ENCODE measurements around the gene ACOXL. TPM values are rescaled to one million over a fixed set of nuclear protein-coding genes. Genes with fewer than 3 reads are reported as not detected.

ACOXL gene
- polyA plus RNA-seq, 3 donors = 0.10 TPM; not detected in 2

DNA sequence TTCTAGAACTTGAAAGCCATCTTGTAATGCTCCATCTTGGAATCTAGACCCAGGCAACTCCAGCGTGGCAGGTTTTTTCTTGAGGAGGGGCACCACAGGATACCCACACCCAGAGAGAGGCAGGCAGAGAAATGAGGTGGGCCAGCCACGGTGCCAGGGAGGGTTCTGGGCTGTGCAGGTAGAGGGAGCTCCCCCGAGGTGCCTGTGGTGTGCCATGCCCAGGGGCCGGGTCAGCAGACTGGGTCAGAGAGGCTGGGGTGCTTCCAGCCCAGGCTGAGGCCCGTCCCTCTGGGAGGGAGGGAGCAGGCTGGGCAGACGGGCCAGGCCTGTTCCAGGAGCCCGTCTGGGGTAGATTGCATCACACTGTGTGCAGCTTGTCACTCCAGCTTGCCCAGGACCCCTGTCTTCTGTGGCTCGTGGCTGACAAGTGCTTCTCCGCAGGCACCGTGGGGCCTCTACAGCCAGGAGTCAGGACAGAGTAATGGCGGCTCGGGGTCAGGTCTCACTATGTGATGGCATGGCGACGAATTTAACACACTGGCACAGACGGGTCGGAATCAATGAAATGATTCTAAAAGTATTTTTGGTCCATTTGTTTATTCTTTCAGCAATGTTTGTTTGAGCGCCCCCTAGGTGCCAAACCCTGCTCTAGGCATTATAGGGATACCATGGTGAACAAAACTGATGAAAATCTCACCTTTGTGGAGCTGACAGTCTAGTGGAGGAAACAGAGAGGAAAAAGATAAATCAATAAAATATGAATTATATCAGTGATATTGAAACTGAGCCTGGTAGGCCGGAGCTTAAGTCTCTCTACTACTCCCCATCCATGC is 144.0 kb downstream of the ACOXL start:
- 84 to 85% (median 84%) methylated on average over 18 of the region's 18 CpGs for WGBS, 3 donors
- H3K27ac ChIP-seq (ENCODE audit: low read depth, low read length) = no peak overlapping the region

DNA sequence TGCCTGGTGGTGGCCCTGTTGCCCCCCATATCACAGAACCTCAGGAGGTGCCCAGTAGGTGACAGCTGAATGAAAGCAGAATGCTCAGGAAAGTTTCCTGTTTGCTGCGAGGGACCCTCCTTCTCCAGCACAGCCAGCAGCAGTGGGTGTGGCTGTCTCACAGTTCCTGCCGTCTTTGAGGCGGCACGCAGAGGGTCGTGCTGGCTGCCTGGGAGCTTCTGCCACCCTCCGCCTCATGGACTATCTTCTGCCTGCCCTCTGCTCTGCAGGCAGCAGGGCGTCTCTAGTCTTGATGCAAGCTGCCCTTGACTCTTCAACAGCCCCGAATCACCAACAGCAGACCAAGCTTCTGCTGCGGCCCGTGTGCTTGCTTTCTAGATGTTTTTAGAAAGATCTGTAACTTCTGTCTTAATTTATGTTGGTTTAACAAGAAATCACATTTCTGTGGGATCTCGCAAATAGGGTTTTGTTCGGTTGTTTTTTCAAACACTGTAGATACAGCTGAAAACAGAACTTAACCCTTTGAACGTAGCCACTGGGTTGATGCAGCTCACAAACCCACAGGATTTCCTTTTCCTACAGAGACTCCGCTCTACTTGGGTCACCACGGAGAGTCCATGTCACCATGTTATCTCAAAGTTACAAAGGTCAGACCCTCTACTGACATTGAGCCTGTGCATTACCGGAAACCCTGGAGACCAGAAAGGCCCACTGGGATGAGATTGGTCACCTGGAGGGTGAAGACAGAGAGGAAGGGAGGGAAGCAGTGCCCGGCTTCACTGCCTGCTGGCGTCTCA is 144.9 kb downstream of the ACOXL start:
- H3K27ac ChIP-seq (ENCODE audit: low read depth, low read length) = no peak overlapping the region
- 33 to 60% (median 42%) methylated on average over 18 of the region's 18 CpGs for WGBS, 3 donors

DNA sequence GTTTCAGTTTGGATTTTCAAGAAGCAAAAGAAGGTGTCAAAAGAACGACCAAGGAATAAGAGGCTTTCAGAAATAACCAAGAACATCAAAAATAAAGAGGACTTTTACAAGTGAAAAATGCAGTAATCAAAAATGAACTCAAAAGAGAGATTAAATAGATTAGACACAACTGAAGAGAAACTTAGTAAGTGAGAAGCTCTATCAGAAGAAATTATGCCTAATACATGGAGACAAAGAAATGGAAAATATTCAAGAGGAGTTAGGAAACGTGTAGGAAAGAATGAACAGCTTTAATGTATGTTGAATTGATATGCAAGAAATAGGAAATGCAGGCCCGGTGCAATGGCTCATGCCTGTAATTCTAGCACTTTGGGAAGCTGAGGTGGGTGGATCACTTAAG is 145.8 kb downstream of the ACOXL start:
- WGBS, 3 donors = 88 to 91% (median 90%) methylated on average over 3 of the region's 3 CpGs
- no peak overlapping the region for H3K27ac ChIP-seq (ENCODE audit: low read depth, low read length)

DNA sequence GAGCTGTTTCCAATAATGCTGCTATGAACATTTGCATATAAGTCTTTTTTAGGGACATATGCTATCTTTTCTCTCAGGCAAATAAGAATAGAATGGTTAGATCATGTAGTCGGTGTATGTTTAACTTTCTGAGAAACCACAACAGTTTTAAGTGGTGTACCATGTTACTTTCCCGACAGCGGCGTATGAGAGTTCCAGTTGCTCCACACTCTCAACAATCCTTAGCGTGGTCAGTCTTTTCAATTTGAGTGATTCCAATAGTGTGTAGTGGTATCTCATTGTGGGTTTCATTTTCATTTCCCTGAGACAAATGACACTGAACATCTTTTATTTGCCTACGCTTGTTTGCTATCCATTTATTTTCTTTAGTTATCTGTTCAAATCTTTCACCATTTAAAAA is 149.5 kb downstream of the ACOXL start:
- WGBS, 3 donors = 92 to 96% (median 94%) methylated on average over 6 of the region's 6 CpGs

DNA sequence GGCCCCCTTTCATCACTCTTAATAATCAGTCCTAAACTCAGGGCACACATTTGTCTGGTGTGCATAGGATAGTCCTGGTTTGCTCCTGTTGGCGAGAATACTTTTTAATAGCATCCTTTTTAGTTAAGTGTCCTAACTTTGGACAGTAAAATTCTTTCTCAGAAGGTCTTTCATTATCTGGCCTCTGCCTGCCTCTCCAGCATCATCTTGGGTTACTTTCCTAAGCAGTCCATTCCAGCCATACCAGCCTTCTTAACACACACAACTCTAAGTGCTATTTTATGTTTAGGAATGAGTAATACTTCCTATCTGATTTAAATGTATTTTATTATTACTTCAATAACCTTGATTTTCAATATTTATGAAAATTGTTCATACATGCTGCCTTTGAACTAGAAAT is 151.0 kb downstream of the ACOXL start:
- WGBS, 3 donors = 81 to 92% (median 89%) methylated on average over 1 of the region's 1 CpG

More for the DNA sequence above, 149.5 kb downstream of the ACOXL start:
- H3K27ac ChIP-seq (ENCODE audit: low read depth, low read length) = no peak overlapping the region

DNA sequence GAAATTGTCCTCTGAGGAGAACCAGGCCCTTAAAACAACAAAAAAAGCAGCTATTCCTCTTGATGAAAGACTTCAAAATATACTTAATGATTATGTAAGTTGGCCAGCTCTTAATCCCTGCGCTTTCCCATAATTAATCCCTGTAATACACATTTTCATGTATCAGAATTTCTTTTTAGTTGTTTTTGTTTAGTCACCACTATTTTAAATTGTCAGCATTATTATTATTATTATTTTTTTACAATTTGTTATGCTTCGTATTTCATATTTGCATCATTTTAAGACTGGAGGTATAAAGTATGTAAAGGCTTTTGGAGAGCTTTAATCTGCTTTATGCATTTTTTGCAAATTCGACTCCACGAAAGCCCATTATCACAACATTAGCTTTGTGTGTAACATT is 152.9 kb downstream of the ACOXL start:
- 83 to 96% (median 87%) methylated on average over 4 of the region's 4 CpGs for WGBS, 3 donors
- H3K27ac ChIP-seq (ENCODE audit: low read depth, low read length) = no peak overlapping the region

More for the DNA sequence above, 151.0 kb downstream of the ACOXL start:
- H3K27ac ChIP-seq (ENCODE audit: low read depth, low read length) = no peak overlapping the region

DNA sequence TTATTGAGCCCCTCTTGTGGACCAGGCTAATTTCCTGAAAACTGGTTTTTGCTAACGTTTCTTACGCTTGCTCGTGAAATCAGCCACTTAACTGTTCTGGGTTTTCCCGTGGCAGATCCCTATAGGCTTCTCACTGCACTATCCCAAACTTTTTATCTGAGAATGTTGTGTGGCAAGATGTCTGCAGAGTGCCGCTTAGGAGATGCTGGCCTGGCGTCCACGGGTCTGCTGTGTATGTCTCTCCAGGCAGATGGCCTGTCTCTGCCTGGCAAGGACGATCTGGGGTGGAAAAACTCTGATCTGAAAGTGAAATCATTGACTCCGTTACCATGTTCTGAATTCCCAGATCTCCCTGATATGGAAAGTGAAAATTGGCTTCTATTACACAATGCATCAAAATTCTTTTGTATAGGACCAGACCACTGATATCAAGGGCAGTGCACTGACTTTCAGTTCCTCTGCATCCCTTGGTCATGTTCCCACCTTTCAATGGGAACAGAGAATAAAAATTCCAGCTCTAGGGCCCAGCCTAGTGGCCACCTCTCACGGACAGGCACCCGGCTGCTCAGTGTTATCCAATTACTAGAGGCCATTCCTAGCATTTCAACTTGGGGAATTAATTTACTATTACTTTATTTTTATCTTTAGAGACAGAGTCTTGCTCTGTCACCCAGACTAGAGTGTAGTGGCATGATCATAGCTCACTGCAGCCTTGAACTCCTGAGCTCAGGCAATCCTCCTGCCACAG is 154.6 kb downstream of the ACOXL start:
- WGBS, 3 donors = 74 to 90% (median 79%) methylated on average over 11 of the region's 11 CpGs
- H3K27ac ChIP-seq (ENCODE audit: low read depth, low read length) = no peak overlapping the region

DNA sequence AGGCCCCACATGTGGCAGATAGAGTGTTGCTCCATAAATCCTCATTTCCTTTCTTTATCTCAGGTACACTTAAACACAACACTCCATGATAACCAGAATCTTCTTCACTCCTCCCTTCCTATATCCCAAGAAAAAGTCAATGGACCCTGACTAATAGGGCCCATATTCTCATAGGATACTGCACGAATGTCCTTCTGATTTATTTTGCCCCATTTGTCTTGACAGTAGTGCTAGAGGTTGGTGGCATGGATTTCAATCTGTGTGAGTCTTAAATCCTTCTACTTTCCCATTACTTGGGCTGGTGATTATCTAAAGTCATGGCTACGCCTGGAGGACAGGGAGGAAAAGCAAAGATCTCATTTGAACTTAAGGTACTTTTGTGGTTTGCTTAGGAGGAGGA is 156.0 kb downstream of the ACOXL start:
- H3K27ac ChIP-seq (ENCODE audit: low read depth, low read length) = no peak overlapping the region
- WGBS, 3 donors = 87 to 89% (median 88%) methylated on average over 2 of the region's 2 CpGs

DNA sequence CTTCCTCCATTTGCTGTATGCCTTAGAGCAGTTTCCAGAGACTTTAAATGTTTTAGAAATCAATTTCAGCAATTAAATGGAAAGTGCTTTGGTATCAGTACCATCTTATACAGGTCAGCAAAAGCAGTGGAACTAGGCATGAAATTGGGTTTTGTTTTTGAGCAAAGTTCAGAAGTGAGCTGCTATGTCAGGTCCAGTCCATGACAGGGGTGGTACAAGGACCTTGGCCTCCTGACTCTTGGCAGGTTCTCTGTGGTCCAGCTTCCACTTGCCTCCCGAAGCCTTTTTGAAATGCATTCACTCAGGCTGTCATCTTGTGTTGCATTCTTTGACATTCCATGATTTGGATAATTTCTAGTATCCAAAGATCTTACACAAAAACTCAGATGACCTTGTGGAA is 159.3 kb downstream of the ACOXL start:
- WGBS, 3 donors = 0% methylated on average over 1 of the region's 1 CpG
- H3K27ac ChIP-seq (ENCODE audit: low read depth, low read length) = no peak overlapping the region

DNA sequence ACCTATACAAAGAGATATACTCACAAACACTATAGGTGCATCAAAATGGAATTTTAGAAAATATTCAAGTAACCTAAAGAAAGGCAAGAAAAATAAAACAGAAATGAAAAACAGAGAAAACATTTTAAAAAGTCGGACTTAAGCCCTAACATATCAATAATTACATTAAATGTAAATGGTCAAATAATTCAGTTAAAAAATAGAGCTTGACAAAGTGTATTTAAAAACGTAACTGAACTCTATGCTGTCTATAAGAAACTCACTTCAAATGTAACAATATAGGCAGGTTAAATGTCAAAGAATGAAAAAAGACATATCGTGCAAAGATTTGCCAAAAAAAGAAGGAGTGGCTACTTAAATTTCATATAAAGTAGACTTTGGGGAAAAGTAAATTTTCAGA is 163.9 kb downstream of the ACOXL start:
- 55 to 74% (median 56%) methylated on average over 3 of the region's 3 CpGs for WGBS, 3 donors
- H3K27ac ChIP-seq (ENCODE audit: low read depth, low read length) = no peak overlapping the region

DNA sequence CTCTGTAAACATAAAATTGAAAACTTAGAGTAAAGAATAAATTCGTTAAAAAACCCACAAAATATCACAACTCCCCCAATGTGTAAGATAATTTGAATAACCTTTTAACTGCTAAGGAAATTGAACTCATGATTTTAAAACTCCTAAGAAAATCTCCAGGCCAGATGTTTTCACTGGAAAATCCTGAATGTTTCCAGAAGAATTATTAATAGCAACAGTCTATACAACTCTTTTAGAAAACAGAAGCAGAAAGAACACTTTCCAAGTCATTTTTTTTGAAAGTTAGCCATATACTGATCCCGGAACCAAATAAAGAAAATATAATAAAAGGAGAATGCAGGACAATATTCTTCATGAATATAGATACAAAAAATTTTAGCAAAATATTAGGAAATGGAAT is 165.6 kb downstream of the ACOXL start:
- WGBS, 3 donors = 38 to 73% (median 48%) methylated on average over 2 of the region's 2 CpGs
- H3K27ac ChIP-seq (ENCODE audit: low read depth, low read length) = no peak overlapping the region

DNA sequence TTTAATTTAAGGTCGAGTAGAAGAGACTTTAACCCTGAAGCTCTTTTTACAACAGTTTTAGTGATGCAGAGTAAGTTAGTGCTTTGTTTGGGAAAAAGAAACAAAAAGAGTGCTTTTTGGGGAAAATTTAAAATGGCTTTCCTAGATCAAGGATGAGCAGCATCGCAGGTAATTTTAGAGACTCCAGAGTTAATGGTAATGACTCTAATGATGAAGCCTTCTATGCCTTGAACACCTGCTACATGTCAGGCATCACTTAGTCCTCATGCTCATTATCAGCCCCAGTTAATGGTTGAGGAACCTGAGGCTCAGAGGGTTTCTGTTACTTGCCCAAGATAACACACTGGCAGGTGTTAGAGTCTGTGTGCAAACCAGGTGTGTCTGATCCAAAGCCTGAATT is 167.8 kb downstream of the ACOXL start:
- H3K27ac ChIP-seq (ENCODE audit: low read depth, low read length) = no peak overlapping the region
- 57 to 66% (median 64%) methylated on average over 2 of the region's 2 CpGs for WGBS, 3 donors

DNA sequence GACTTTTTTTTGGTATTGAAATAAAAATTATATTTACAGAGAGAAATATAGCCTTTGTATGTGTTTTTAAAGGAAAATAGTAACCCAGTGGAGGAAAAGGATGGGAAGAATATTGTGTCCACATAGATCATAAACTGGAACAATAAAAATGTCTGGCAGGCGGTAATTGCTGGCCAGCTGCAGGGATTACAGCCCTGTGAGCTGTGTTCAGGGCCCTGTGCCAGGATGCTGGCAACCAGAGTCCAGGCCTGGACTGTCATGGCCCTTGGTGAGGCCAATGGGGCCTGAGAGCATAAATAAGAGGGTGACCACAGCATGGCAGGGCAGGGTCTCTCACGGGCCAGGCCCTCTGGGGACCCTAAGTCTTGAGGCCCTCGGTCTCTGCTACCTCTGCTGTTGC is 171.2 kb downstream of the ACOXL start:
- no peak overlapping the region for H3K27ac ChIP-seq (ENCODE audit: low read depth, low read length)
- WGBS, 3 donors = 83 to 92% (median 87%) methylated on average over 3 of the region's 3 CpGs

DNA sequence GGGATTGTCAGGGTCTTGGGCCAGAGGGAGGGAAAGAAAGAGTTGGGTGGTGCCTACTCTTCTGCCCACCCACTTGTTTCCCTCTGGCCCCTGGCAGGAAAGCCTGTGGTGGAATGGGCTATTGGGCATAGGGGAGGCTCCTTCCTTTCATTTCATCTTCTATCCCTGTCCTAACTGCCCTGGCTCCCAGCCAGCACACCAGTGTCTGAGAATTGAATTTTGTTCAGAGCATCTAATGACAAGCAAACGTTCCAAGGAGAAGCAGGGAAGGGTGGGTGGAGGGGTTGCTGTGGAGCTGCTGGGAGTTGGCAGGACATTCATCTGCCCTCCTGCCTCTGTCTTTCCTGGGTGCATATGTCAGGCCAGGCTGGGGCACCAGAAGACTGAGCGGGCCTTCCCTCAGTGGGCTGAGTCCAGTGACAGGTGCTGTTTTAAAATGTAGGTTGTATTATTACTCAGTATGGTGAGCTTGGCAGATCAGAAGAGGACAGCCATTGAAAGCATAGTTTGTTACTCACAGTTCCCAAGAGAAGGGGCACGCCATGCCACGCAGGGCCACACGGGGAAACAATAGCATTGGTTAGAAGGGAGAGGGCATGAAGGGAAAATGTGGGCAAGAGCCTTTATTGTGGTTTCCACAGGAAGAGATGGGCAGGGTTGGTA is 171.9 kb downstream of the ACOXL start:
- no peak overlapping the region for H3K27ac ChIP-seq (ENCODE audit: low read depth, low read length)
- 71 to 79% (median 77%) methylated on average over 5 of the region's 5 CpGs for WGBS, 3 donors

DNA sequence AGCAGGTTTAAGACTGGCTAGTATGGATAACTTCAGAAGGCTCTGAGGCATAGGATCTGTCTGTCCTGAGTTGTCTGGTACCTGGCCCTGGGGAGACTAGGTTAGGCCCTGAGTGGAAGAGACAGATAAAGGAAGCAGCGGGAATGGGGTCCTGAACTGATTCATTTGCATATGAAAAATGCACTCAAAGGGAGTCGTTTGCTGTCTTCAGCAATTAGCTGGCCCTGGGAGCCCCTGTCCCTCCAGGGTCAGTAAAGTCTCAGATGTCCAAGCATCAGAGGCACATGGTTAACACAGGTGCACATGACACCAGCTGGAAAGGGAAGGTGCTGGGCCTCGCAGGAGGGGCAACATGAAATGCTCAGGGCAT is 172.4 kb downstream of the ACOXL start:
- no peak overlapping the region for H3K27ac ChIP-seq (ENCODE audit: low read depth, low read length)
- WGBS, 3 donors = 74 to 92% (median 84%) methylated on average over 3 of the region's 3 CpGs

DNA sequence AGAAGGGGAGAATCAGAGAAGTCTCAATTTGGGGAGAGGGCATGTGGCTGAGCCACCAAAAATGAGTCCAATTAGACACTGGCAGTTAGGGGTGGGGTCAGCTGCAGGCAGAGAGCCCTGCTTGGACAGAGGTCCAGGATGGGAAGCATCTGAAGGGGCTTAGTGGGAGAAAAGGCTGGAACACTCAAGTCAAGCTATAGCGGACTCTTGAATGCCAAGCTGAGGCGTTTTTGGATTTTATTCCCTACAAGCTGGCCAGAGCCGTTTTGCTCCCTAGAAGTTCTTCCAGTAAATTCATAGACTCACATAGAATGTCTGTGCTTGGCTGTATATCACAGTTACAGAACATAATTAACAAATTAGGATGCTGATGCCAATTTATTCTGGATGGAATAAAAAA is 172.8 kb downstream of the ACOXL start:
- no peak overlapping the region for H3K27ac ChIP-seq (ENCODE audit: low read depth, low read length)
- 86 to 88% (median 87%) methylated on average over 3 of the region's 3 CpGs for WGBS, 3 donors

DNA sequence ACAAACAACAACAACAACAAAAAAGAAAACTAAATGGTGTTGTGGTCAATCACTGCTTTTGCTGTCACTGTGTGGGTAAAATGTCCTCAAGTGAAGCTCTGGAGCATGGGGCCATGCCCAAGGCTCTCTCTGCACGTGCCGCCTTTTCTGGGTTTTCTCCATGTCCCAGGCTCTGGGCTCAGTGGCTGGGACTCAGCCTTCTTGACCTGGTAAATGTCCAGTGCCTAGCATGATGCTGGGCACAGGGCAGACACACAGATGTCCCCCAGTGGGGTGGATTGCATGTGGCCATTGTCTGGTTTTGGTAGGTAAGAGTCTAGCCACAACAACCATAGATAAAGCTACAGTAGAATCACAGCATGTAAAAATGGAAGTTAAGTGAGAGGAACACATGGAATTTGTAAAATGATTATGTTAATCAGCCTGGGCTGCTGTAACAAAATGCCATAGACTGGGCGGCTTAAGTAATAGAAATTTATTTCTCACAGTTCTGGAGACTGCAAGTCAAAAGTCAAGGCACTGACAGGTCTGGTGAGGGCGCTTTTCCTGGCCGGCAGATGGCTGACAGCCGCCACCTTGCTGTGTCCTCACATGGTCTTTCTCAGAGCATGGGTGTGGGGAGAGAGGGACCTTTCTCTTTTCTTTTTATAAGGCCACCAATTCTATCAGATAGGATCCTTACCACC is 174.4 kb downstream of the ACOXL start:
- WGBS, 3 donors = 92 to 98% (median 93%) methylated on average over 6 of the region's 6 CpGs
- no peak overlapping the region for H3K27ac ChIP-seq (ENCODE audit: low read depth, low read length)

DNA sequence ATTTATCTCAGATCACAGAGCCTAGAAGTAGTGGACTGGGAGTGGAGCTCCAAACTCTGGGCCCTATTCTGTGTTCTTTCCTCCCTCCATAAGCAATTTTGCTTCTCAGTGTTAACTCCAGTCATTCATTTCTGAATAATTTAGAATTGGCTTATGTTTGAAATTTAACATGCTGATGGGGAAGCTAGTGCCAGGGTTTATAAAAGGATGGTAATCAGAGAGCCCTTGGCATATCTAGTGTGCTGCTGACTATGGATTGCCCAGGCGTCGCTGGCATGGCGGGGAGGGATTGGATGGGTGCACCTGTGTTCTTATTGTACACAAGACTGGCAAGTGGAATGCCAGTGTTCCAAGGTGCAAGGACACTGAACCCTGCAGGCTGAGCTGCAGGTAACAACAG is 177.1 kb downstream of the ACOXL start:
- no peak overlapping the region for H3K27ac ChIP-seq (ENCODE audit: low read depth, low read length)
- WGBS, 3 donors = 45 to 98% (median 93%) methylated on average over 3 of the region's 3 CpGs

Data from adipose tissue (tissue), 3 donors.